Measurements from ENCODE around the gene DIP2C. TPM values are rescaled to one million over a fixed set of nuclear protein-coding genes. Genes with fewer than 3 reads are reported as not detected.

Gene DIP2C
- total RNA-seq, 2 experiments from 2014 or later: 0.62 to 0.80 TPM

- CTCF ChIA-PET: no interaction called here
- DNase-seq: no peak
- Mint-ChIP-seq H3K36me3 (no peaks in the 10 kb centered on the region), H3K9me3 (no peaks in the 10 kb centered on the region), H3K27me3 (peaks cover 8% of the 10 kb centered on the region), H3K4me3 (no peak overlapping the region), H3K4me1 (ENCODE audit: low read depth) (no peaks in the 10 kb centered on the region), H3K27ac (no peak overlapping the region)
- POLR2A ChIA-PET: no interaction called here
- intact Hi-C loops (cut with micrococcal nuclease): no loop called here
Observed at GRCh38 chr10:576130-576465, 113.4 kb downstream of the DIP2C start.

- intact Hi-C loops (cut with micrococcal nuclease): no loop called here
- CTCF ChIA-PET: no interaction called here
- POLR2A ChIA-PET: no interaction called here
- no peak for DNase-seq
- H3K36me3 Mint-ChIP-seq: no peaks in the 10 kb centered on the region
- H3K27ac Mint-ChIP-seq: no peak overlapping the region
- H3K4me1 Mint-ChIP-seq (ENCODE audit: low read depth): no peaks in the 10 kb centered on the region
- H3K4me3 Mint-ChIP-seq: no peak overlapping the region
- peaks cover 8% of the 10 kb centered on the region for H3K27me3 Mint-ChIP-seq
- peaks cover under 1% of the 10 kb centered on the region for H3K9me3 Mint-ChIP-seq
Observed at GRCh38 chr10:575402-576129, 113.9 kb downstream of the DIP2C start.

GRCh38 chr10:572696-573095 is 116.8 kb downstream of the DIP2C start:
- H3K36me3 Mint-ChIP-seq: no peaks in the 10 kb centered on the region
- intact Hi-C loops (cut with micrococcal nuclease): no loop called here
- CTCF ChIA-PET: no interaction called here

GRCh38 chr10:571688-572451 is 117.6 kb downstream of the DIP2C start:
- Mint-ChIP-seq H3K4me3 (no peak overlapping the region), H3K4me1 (ENCODE audit: low read depth) (no peaks in the 10 kb centered on the region), H3K27ac (no peak overlapping the region), H3K9me3 (peaks cover 9% of the 10 kb centered on the region), H3K27me3 (peaks cover 17% of the 10 kb centered on the region), H3K36me3 (no peaks in the 10 kb centered on the region)
- CTCF ChIA-PET: interaction anchor here (1.3 kb wide), 1 partner anchor 59 kb away, joined by 3 read pairs; no protein-coding TSS in a partner anchor
- intact Hi-C loops (cut with micrococcal nuclease): no loop called here
- POLR2A ChIA-PET: no interaction called here
- DNase-seq: no peak

More at GRCh38 chr10:572696-573095, 116.8 kb downstream of the DIP2C start:
- H3K4me3 Mint-ChIP-seq: no peak overlapping the region
- H3K27me3 Mint-ChIP-seq: peaks cover 17% of the 10 kb centered on the region
- peaks cover 9% of the 10 kb centered on the region for H3K9me3 Mint-ChIP-seq
- no peaks in the 10 kb centered on the region for H3K4me1 Mint-ChIP-seq (ENCODE audit: low read depth)
- POLR2A ChIA-PET: no interaction called here
- no peak for DNase-seq
- H3K27ac Mint-ChIP-seq: no peak overlapping the region

- Mint-ChIP-seq H3K9me3 (peaks cover 9% of the 10 kb centered on the region), H3K4me3 (no peak overlapping the region), H3K36me3 (no peaks in the 10 kb centered on the region), H3K4me1 (ENCODE audit: low read depth) (no peaks in the 10 kb centered on the region), H3K27ac (no peak overlapping the region), H3K27me3 (peaks cover 19% of the 10 kb centered on the region)
- CTCF ChIA-PET: interaction anchor here (1.3 kb wide), 1 partner anchor 58 kb away, joined by 3 read pairs; no protein-coding TSS in a partner anchor
- no peak for DNase-seq
- POLR2A ChIA-PET: no interaction called here
- intact Hi-C loops (cut with micrococcal nuclease): no loop called here
Observed at GRCh38 chr10:571166-571565, 118.3 kb downstream of the DIP2C start.

DNA sequence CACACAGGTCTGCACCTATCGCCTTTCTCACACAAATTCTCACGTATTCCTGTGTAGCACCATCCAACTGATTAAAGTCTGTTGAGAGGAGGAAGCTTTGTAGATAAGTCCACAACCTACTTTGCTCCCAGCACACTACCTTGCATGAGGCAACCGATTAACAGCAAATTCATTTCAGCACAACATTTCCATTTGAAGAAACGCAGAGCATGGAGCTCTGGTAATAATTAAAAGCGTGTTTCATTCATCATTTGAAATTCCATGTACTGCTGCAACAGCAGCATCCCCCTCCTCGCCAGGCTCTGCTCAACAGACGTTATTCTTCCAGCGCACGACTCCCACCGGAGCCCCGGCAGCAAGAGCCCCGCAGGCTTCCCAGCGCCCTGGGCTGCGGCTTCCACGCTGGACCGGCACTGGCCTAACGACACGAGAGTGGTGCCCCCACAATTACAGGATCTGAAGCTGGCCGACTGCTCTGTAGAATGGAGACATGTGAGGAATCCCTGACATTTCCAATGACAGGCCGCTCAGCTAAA is 118.8 kb downstream of the DIP2C start:
- H3K27me3 Mint-ChIP-seq: peaks cover 20% of the 10 kb centered on the region
- no peaks in the 10 kb centered on the region for H3K4me1 Mint-ChIP-seq (ENCODE audit: low read depth)
- ChIA-PET POLR2A (no interaction called here), CTCF (no interaction called here)
- DNase-seq: no peak
- H3K36me3 Mint-ChIP-seq: no peaks in the 10 kb centered on the region
- intact Hi-C loops (cut with micrococcal nuclease): no loop called here
- H3K27ac Mint-ChIP-seq: no peak overlapping the region
- peaks cover 9% of the 10 kb centered on the region for H3K9me3 Mint-ChIP-seq
- H3K4me3 Mint-ChIP-seq: no peak overlapping the region

- DNase-seq: no peak
- H3K4me3 Mint-ChIP-seq: no peak overlapping the region
- H3K4me1 Mint-ChIP-seq (ENCODE audit: low read depth): no peaks in the 10 kb centered on the region
- POLR2A ChIA-PET: no interaction called here
- intact Hi-C loops (cut with micrococcal nuclease): no loop called here
- H3K9me3 Mint-ChIP-seq: peaks cover 9% of the 10 kb centered on the region
- H3K27me3 Mint-ChIP-seq: peaks cover 20% of the 10 kb centered on the region
- no peaks in the 10 kb centered on the region for H3K36me3 Mint-ChIP-seq
- CTCF ChIA-PET: no interaction called here
- no peak overlapping the region for H3K27ac Mint-ChIP-seq
Observed at GRCh38 chr10:569961-570627, 119.4 kb downstream of the DIP2C start.

GRCh38 chr10:568848-569247 is 120.6 kb downstream of the DIP2C start:
- ChIA-PET CTCF (no interaction called here), POLR2A (no interaction called here)
- peaks cover 22% of the 10 kb centered on the region for H3K27me3 Mint-ChIP-seq
- no peak for DNase-seq
- intact Hi-C loops (cut with micrococcal nuclease): no loop called here
- peaks cover 4% of the 10 kb centered on the region for H3K36me3 Mint-ChIP-seq
- no peak overlapping the region for H3K27ac Mint-ChIP-seq
- peaks cover 19% of the 10 kb centered on the region for H3K9me3 Mint-ChIP-seq
- no peak overlapping the region for H3K4me3 Mint-ChIP-seq
- H3K4me1 Mint-ChIP-seq (ENCODE audit: low read depth): no peaks in the 10 kb centered on the region

GRCh38 chr10:567869-568268 is 121.6 kb downstream of the DIP2C start:
- Mint-ChIP-seq H3K4me3 (no peak overlapping the region), H3K27me3 (peaks cover 22% of the 10 kb centered on the region)
- POLR2A ChIA-PET: no interaction called here

GRCh38 chr10:566241-566885 is 123.1 kb downstream of the DIP2C start:
- H3K9me3 Mint-ChIP-seq: peaks cover 26% of the 10 kb centered on the region
- no peak overlapping the region for H3K4me3 Mint-ChIP-seq
- ChIA-PET POLR2A (no interaction called here), CTCF (no interaction called here)
- H3K27ac Mint-ChIP-seq: no peak overlapping the region
- H3K36me3 Mint-ChIP-seq: peaks cover 5% of the 10 kb centered on the region
- peaks cover 14% of the 10 kb centered on the region for H3K27me3 Mint-ChIP-seq
- H3K4me1 Mint-ChIP-seq (ENCODE audit: low read depth): no peaks in the 10 kb centered on the region
- no peak for DNase-seq
- intact Hi-C loops (cut with micrococcal nuclease): no loop called here

More at GRCh38 chr10:567869-568268, 121.6 kb downstream of the DIP2C start:
- no peaks in the 10 kb centered on the region for H3K4me1 Mint-ChIP-seq (ENCODE audit: low read depth)
- no peak for DNase-seq
- intact Hi-C loops (cut with micrococcal nuclease): no loop called here
- H3K36me3 Mint-ChIP-seq: peaks cover 5% of the 10 kb centered on the region
- no peak overlapping the region for H3K27ac Mint-ChIP-seq
- CTCF ChIA-PET: no interaction called here
- H3K9me3 Mint-ChIP-seq: peaks cover 26% of the 10 kb centered on the region

DNA sequence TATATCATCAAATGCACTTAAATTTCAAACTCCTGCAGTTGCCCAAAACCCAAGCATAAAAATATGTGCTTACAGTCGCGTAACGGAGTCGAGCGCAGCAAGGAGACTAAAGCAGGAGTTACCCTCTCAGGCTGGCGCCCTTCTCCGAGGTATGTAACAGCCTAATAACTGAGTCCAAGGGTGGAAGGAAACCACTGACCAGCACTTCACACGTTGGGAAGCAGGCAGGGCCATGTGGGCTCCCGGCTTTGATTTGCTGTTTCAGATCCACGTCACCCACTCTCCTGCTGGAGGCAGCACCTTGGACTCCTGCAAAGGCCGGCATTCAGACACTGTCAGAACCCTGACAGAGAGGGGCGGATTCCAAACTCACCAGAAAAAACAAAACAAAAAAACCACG is 123.8 kb downstream of the DIP2C start:
- Mint-ChIP-seq H3K9me3 (peaks cover 26% of the 10 kb centered on the region), H3K4me1 (ENCODE audit: low read depth) (no peaks in the 10 kb centered on the region), H3K4me3 (no peak overlapping the region), H3K27me3 (peaks cover 14% of the 10 kb centered on the region), H3K36me3 (peaks cover 5% of the 10 kb centered on the region), H3K27ac (no peak overlapping the region)
- CTCF ChIA-PET: no interaction called here
- intact Hi-C loops (cut with micrococcal nuclease): no loop called here
- POLR2A ChIA-PET: no interaction called here
- DNase-seq: no peak

DNA sequence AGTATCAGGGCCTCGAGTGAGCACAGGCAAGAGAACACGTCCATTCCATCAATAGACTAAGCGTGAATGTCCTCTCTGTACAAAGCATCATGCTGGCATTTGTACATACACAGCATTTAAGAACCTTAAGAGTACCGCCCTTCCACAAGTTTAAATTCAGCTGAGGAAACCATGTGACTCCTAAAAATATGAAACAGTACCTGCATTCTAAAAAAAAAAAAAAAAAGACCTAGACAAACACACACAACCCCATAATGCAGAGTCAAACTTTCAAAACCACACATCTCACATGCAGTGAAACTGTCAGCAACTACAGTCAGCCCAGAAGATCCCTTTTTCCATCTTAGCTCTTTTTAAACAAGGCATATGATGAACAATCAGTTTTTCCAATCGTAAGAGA is 124.3 kb downstream of the DIP2C start:
- POLR2A ChIA-PET: no interaction called here
- Mint-ChIP-seq H3K9me3 (peaks cover 22% of the 10 kb centered on the region), H3K27ac (no peak overlapping the region), H3K4me1 (ENCODE audit: low read depth) (no peaks in the 10 kb centered on the region), H3K27me3 (peaks cover 10% of the 10 kb centered on the region), H3K36me3 (peaks cover 5% of the 10 kb centered on the region), H3K4me3 (no peak overlapping the region)
- DNase-seq: no peak
- CTCF ChIA-PET: no interaction called here
- intact Hi-C loops (cut with micrococcal nuclease): no loop called here
